ENCODE results near the gene MYBPC2.

Gene MYBPC2

GRCh38 chr19:50447750-50448149, 15.1 kb downstream of the MYBPC2 start:
- H3K36me3 ChIP-seq (ENCODE audit: control insufficient read depth, insufficient read depth, low read length) = no peaks in the 10 kb centered on the region
- TF ChIP-seq CTCF (IDR thresholded peaks at IDR 0.05; ENCODE audit: insufficient read depth, low read length, poor library complexity, severe bottlenecking) = no peak
- H3K4me3 ChIP-seq (replicated peaks; ENCODE audit: low read depth, low read length) = no peak overlapping the region
- H3K27me3 ChIP-seq (replicated peaks; ENCODE audit: control insufficient read depth, insufficient read depth, low read length) = no peaks in the 10 kb centered on the region
- DNase-seq (ENCODE audit: extremely low read depth, insufficient read length) = no peak

GRCh38 chr19:50449236-50449899, 16.7 kb downstream of the MYBPC2 start:
- no peak for DNase-seq (ENCODE audit: extremely low read depth, insufficient read length)
- H3K36me3 ChIP-seq (ENCODE audit: control insufficient read depth, insufficient read depth, low read length) = no peaks in the 10 kb centered on the region
- no peak overlapping the region for H3K4me3 ChIP-seq (replicated peaks; ENCODE audit: low read depth, low read length)
- TF ChIP-seq CTCF (IDR thresholded peaks at IDR 0.05; ENCODE audit: insufficient read depth, low read length, poor library complexity, severe bottlenecking) = no peak
- H3K27me3 ChIP-seq (replicated peaks; ENCODE audit: control insufficient read depth, insufficient read depth, low read length) = no peaks in the 10 kb centered on the region

GRCh38 chr19:50450369-50451222, 17.9 kb downstream of the MYBPC2 start:
- Histone ChIP-seq H3K27me3 (replicated peaks; ENCODE audit: control insufficient read depth, insufficient read depth, low read length) (no peaks in the 10 kb centered on the region), H3K36me3 (ENCODE audit: control insufficient read depth, insufficient read depth, low read length) (no peaks in the 10 kb centered on the region), H3K4me3 (replicated peaks; ENCODE audit: low read depth, low read length) (no peak overlapping the region)
- TF ChIP-seq CTCF (IDR thresholded peaks at IDR 0.05; ENCODE audit: insufficient read depth, low read length, poor library complexity, severe bottlenecking) = no peak
- DNase-seq (ENCODE audit: extremely low read depth, insufficient read length) = no peak

GRCh38 chr19:50451223-50451534, 18.5 kb downstream of the MYBPC2 start:
- no peaks in the 10 kb centered on the region for H3K27me3 ChIP-seq (replicated peaks; ENCODE audit: control insufficient read depth, insufficient read depth, low read length)
- TF ChIP-seq CTCF (IDR thresholded peaks at IDR 0.05; ENCODE audit: insufficient read depth, low read length, poor library complexity, severe bottlenecking) = no peak
- H3K4me3 ChIP-seq (replicated peaks; ENCODE audit: low read depth, low read length) = no peak overlapping the region
- H3K36me3 ChIP-seq (ENCODE audit: control insufficient read depth, insufficient read depth, low read length) = no peaks in the 10 kb centered on the region
- DNase-seq (ENCODE audit: extremely low read depth, insufficient read length) = no peak

GRCh38 chr19:50453243-50453642, 20.6 kb downstream of the MYBPC2 start:
- DNase-seq (ENCODE audit: extremely low read depth, insufficient read length) = no peak
- no peaks in the 10 kb centered on the region for H3K36me3 ChIP-seq (ENCODE audit: control insufficient read depth, insufficient read depth, low read length)
- H3K27me3 ChIP-seq (replicated peaks; ENCODE audit: control insufficient read depth, insufficient read depth, low read length) = no peaks in the 10 kb centered on the region
- no peak for TF ChIP-seq CTCF (IDR thresholded peaks at IDR 0.05; ENCODE audit: insufficient read depth, low read length, poor library complexity, severe bottlenecking)
- no peak overlapping the region for H3K4me3 ChIP-seq (replicated peaks; ENCODE audit: low read depth, low read length)
